Neural cell (in vitro differentiated cells): Measurements from ENCODE around the gene ZNF18. TPM values are rescaled to one million over a fixed set of nuclear protein-coding genes. Genes with fewer than 3 reads are reported as not detected.

Experiments
- H2AFZ ChIP-seq: fragments of 200-600, 300-800 bp; sonication (generic), shearing (Covaris generic); 2 replicates; pipeline ENCODE4 v1.6.0; 2014; ENCODE audit warnings: low read depth, mild to moderate bottlenecking, antibody characterized with exemption, low read length, moderate library complexity
- H3F3A ChIP-seq: fragments of 200-600 bp; shearing (Covaris generic); 2 replicates; pipeline ENCODE4 v1.6.1; 2016; ENCODE audit warnings: mild to moderate bottlenecking, moderate library complexity, mixed read lengths, antibody characterized with exemption, low read length; ENCODE audit not compliant: insufficient read depth, poor library complexity, severe bottlenecking
- H3K27ac ChIP-seq: fragments of 200-600, 300-800 bp; sonication (generic), shearing (Covaris generic); 2 replicates; pipeline ENCODE4 v1.5.1; 2014; ENCODE audit warnings: mild to moderate bottlenecking, low read length, moderate library complexity
- H3K27me3 ChIP-seq: fragments of 300-800, 200-600 bp; sonication (generic), shearing (Covaris generic); 2 replicates; pipeline ENCODE4 v1.6.0; 2014; ENCODE audit warnings: mild to moderate bottlenecking, low read depth, low read length, moderate library complexity; ENCODE audit not compliant: insufficient read depth
- H3K36me3 ChIP-seq: fragments of 300-800, 200-600 bp; sonication (generic), shearing (Covaris generic); 2 replicates; pipeline ENCODE4 v1.5.1; 2014; ENCODE audit warnings: mild to moderate bottlenecking, antibody characterized with exemption, low read length, moderate library complexity; ENCODE audit not compliant: insufficient read depth
- H3K4me2 ChIP-seq: fragments of 300-800, 200-600 bp; sonication (generic), shearing (Covaris generic); 2 replicates; pipeline ENCODE4 v1.6.0; 2014; ENCODE audit warnings: mild to moderate bottlenecking, low read length
- H3K4me3 ChIP-seq: fragments of 300-800, 200-600 bp; sonication (generic), shearing (Covaris generic); 2 replicates; pipeline ENCODE4 v1.5.1; 2014; ENCODE audit warnings: mild to moderate bottlenecking, low read length, moderate library complexity
- H3K79me2 ChIP-seq: fragments of 200-600 bp; shearing (Covaris generic); replicated peaks from 2 replicates; pipeline ENCODE4 v1.6.0; 2014; ENCODE audit warnings: mild to moderate bottlenecking, low read length, moderate library complexity; ENCODE audit not compliant: insufficient read depth
- H3K9ac ChIP-seq: fragments of 300-800, 200-600 bp; sonication (generic), shearing (Covaris generic); 2 replicates; pipeline ENCODE4 v1.6.1; 2016; ENCODE audit warnings: mild to moderate bottlenecking, low read length, mixed read lengths
- H3K9me2 ChIP-seq: fragments of 200-600 bp; shearing (Covaris generic); 2 replicates; pipeline ENCODE4 v1.6.1; 2016; ENCODE audit warnings: mild to moderate bottlenecking, low read length, mixed read lengths; ENCODE audit not compliant: insufficient read depth
- H3K9me3 ChIP-seq: fragments of 200-600, 300-800 bp; sonication (generic), shearing (Covaris generic); 2 replicates; pipeline ENCODE4 v1.6.1; 2016; ENCODE audit warnings: mild to moderate bottlenecking, mixed run types, low read length, moderate library complexity, mixed read lengths
- H4K20me1 ChIP-seq: fragments of 200-600 bp; shearing (Covaris generic); 2 replicates; pipeline ENCODE4 v1.6.1; 2016; ENCODE audit warnings: mild to moderate bottlenecking, mixed run types; ENCODE audit not compliant: insufficient read depth
- EP300 ChIP-seq: fragments of 450-650 bp; conservative IDR thresholded peaks from 2 replicates; pipeline ENCODE4 v1.6.1; 2014; ENCODE audit warnings: antibody characterized with exemption, mild to moderate bottlenecking, moderate library complexity; ENCODE audit not compliant: poor library complexity, severe bottlenecking
- EZH2 ChIP-seq: fragments of 200-600, 300-800 bp; shearing (Covaris generic), sonication (generic); IDR thresholded peaks from 2 replicates; pipeline ENCODE4 v1.6.1; 2014; ENCODE audit warnings: antibody characterized with exemption, low read length, borderline replicate concordance, mild to moderate bottlenecking; ENCODE audit not compliant: insufficient read depth, poor library complexity, severe bottlenecking
- MXI1 ChIP-seq: fragments of 450-650 bp; conservative IDR thresholded peaks from 2 replicates; pipeline ENCODE4 v1.6.1; 2014; ENCODE audit warnings: antibody characterized with exemption, mild to moderate bottlenecking; ENCODE audit not compliant: poor library complexity, severe bottlenecking
- POLR2AphosphoS5 ChIP-seq: IDR thresholded peaks from 2 replicates; pipeline ENCODE4 v1.6.1; 2012
- RAD21 ChIP-seq: fragments of 450-650 bp; conservative IDR thresholded peaks from 2 replicates; pipeline ENCODE4 v1.6.1; 2014; ENCODE audit warnings: antibody characterized with exemption, mild to moderate bottlenecking, moderate library complexity
- SMC3 ChIP-seq: fragments of 450-650 bp; conservative IDR thresholded peaks from 2 replicates; pipeline ENCODE4 v1.6.1; 2014; ENCODE audit warnings: antibody characterized with exemption, mild to moderate bottlenecking, moderate library complexity; ENCODE audit not compliant: poor library complexity
- TAF1 ChIP-seq: IDR thresholded peaks from 2 replicates; pipeline ENCODE4 v1.6.1; 2012; ENCODE audit warnings: low read depth
- polyA plus RNA-seq: library from polyadenylated mRNA; depleted of rRNA; stranded (reverse); fragments of >200 nt; gene quantifications from 2 replicates; pipeline ENCODE4 v1.2.3, GENCODE V29; 2014
- TF ChIP-seq, protein P1 (sequence below): fragments of 450-650 bp; IDR thresholded peaks from 2 replicates; pipeline ENCODE4 v1.5.1; 2014; ENCODE audit warnings: antibody characterized with exemption, mild to moderate bottlenecking, moderate library complexity; ENCODE audit not compliant: poor library complexity, severe bottlenecking
- TF ChIP-seq, protein P2 (sequence below): IDR thresholded peaks from 2 replicates; pipeline ENCODE4 v1.6.1; 2012; ENCODE audit warnings: borderline replicate concordance

Gene ZNF18
- polyA plus RNA-seq, 1 donor from 2014 or later = 18.6 TPM

DNA sequence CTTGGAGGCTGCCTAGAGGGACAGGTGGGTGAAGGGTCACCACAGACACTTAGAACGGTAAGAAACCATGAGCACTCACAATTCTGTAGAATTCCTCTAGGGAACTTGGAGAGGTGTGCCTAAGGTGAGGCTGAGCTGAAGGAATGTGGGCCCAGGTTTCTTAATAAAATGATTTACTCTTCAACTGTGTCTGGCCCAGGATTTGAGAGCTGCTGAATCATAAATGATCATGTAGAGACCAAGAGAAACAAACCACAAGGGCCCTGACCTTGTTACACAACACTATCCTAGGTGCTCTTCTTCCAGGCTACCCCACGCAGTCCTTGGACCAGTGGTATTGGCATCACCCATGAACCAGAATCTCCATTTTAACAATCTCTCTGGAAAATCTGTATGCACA lies 27.7 kb downstream of the ZNF18 start:
- Histone ChIP-seq H3K27ac (no peak overlapping the region), H3F3A (no peaks in the 10 kb centered on the region)
- TF ChIP-seq EP300 (no peak), SMC3 (no peak), EZH2 (no peak), MXI1 (no peak)

GRCh38 chr17:11954936-11955335 lies 42.3 kb downstream of the ZNF18 start:
- Histone ChIP-seq H3F3A (no peaks in the 10 kb centered on the region), H3K36me3 (peaks cover 10% of the 10 kb centered on the region), H3K27me3 (no peaks in the 10 kb centered on the region), H4K20me1 (no peaks in the 10 kb centered on the region), H3K4me3 (no peak overlapping the region), H3K27ac (no peak overlapping the region), H3K4me2 (no peak overlapping the region), H3K9ac (no peak overlapping the region), H2AFZ (no peak overlapping the region), H3K9me2 (no peaks in the 10 kb centered on the region), H3K9me3 (no peaks in the 10 kb centered on the region), H3K79me2 (no peaks in the 10 kb centered on the region)
- no peak for TF ChIP-seq SMC3
- TF ChIP-seq, protein P1, sequence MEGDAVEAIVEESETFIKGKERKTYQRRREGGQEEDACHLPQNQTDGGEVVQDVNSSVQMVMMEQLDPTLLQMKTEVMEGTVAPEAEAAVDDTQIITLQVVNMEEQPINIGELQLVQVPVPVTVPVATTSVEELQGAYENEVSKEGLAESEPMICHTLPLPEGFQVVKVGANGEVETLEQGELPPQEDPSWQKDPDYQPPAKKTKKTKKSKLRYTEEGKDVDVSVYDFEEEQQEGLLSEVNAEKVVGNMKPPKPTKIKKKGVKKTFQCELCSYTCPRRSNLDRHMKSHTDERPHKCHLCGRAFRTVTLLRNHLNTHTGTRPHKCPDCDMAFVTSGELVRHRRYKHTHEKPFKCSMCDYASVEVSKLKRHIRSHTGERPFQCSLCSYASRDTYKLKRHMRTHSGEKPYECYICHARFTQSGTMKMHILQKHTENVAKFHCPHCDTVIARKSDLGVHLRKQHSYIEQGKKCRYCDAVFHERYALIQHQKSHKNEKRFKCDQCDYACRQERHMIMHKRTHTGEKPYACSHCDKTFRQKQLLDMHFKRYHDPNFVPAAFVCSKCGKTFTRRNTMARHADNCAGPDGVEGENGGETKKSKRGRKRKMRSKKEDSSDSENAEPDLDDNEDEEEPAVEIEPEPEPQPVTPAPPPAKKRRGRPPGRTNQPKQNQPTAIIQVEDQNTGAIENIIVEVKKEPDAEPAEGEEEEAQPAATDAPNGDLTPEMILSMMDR = no peak
- TF ChIP-seq MXI1 = no peak
- TF ChIP-seq EZH2 = no peak
- no peak for TF ChIP-seq EP300
- no peak for TF ChIP-seq RAD21
- TF ChIP-seq POLR2AphosphoS5 = no peak
- no peak for TF ChIP-seq TAF1
- TF ChIP-seq, protein P2, sequence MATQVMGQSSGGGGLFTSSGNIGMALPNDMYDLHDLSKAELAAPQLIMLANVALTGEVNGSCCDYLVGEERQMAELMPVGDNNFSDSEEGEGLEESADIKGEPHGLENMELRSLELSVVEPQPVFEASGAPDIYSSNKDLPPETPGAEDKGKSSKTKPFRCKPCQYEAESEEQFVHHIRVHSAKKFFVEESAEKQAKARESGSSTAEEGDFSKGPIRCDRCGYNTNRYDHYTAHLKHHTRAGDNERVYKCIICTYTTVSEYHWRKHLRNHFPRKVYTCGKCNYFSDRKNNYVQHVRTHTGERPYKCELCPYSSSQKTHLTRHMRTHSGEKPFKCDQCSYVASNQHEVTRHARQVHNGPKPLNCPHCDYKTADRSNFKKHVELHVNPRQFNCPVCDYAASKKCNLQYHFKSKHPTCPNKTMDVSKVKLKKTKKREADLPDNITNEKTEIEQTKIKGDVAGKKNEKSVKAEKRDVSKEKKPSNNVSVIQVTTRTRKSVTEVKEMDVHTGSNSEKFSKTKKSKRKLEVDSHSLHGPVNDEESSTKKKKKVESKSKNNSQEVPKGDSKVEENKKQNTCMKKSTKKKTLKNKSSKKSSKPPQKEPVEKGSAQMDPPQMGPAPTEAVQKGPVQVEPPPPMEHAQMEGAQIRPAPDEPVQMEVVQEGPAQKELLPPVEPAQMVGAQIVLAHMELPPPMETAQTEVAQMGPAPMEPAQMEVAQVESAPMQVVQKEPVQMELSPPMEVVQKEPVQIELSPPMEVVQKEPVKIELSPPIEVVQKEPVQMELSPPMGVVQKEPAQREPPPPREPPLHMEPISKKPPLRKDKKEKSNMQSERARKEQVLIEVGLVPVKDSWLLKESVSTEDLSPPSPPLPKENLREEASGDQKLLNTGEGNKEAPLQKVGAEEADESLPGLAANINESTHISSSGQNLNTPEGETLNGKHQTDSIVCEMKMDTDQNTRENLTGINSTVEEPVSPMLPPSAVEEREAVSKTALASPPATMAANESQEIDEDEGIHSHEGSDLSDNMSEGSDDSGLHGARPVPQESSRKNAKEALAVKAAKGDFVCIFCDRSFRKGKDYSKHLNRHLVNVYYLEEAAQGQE = no peak

More for the DNA sequence above, 27.7 kb downstream of the ZNF18 start:
- Histone ChIP-seq H3K27me3 (no peaks in the 10 kb centered on the region), H2AFZ (no peak overlapping the region), H3K4me3 (no peak overlapping the region), H3K9me2 (no peaks in the 10 kb centered on the region), H3K9ac (no peak overlapping the region), H3K9me3 (peaks cover 9% of the 10 kb centered on the region), H3K4me2 (no peak overlapping the region), H4K20me1 (no peaks in the 10 kb centered on the region), H3K36me3 (no peaks in the 10 kb centered on the region), H3K79me2 (no peaks in the 10 kb centered on the region)
